ENCODE results near the gene AKAP17A. TPM values are rescaled to one million over a fixed set of nuclear protein-coding genes. Genes with fewer than 3 reads are reported as not detected.

Gene AKAP17A
- total and polyA plus RNA-seq, 9 of the 15 experiments (the other 6 are each of a cell fraction or from before 2014, with no cell fraction given): 1.2 to 29.5 (median 8.2) TPM

- TF ChIP-seq MEIS2 (IDR thresholded peaks at IDR 0.05; ENCODE audit: partially characterized antibody) (peak; percentile 67), STAT5B (CRISPR knock-in tag; IDR thresholded peaks at IDR 0.05) (no peak), KAT8 (IDR thresholded peaks at IDR 0.05; ENCODE audit: low read depth) (no peak), ZEB2 (IDR thresholded peaks at IDR 0.05) (no peak), CCNT2 (IDR thresholded peaks at IDR 0.05; ENCODE audit: borderline replicate concordance, extremely low read depth, insufficient read length, low read depth, low read length) (peak; percentile 56), KDM5B (IDR thresholded peaks at IDR 0.05; ENCODE audit: insufficient replicate concordance, low read depth, low read length) (peak; percentile 68), SIN3B (IDR thresholded peaks at IDR 0.05; ENCODE audit: low read depth) (peak; percentile 81), SNIP1 (IDR thresholded peaks at IDR 0.05; ENCODE audit: low read depth) (no peak), ZNF639 (CRISPR knock-in tag; conservative IDR thresholded peaks at IDR 0.05 in 1 of 2, IDR thresholded peaks at IDR 0.05 in 1 of 2) (peak in 1 of 2 experiments; percentile 84; a peak in 2 of 4 replicates), ZNF444 (CRISPR knock-in tag; IDR thresholded peaks at IDR 0.05) (no peak), ZNF561 (CRISPR knock-in tag; conservative IDR thresholded peaks at IDR 0.05) (no peak), GABPA (tag; conservative IDR thresholded peaks at IDR 0.05; ENCODE audit: low read depth) (peak; percentile 96), JUND (IDR thresholded peaks at IDR 0.05; ENCODE audit: borderline replicate concordance, low read depth, low read length) (peak; percentile 31; the same call in 1 of the 2 replicates), JUND (tag; IDR thresholded peaks at IDR 0.05; ENCODE audit: borderline replicate concordance, low read depth, low read length) (no peak), CBX1 (IDR thresholded peaks at IDR 0.05; ENCODE audit: low read depth) (no peak), KDM4B (IDR thresholded peaks at IDR 0.05; ENCODE audit: borderline replicate concordance in 2 of 2, low read depth in 1 of 2) (0 out of 4 replicates have a peak, but pooled peaks of 1 of the 2 experiments have one; percentile 44), PHTF2 (CRISPR knock-in tag; IDR thresholded peaks at IDR 0.05) (no peak), MAZ (CRISPR knock-in tag; conservative IDR thresholded peaks at IDR 0.05 in 1 of 2, IDR thresholded peaks at IDR 0.05 in 1 of 2) (peak in 1 of 2 experiments; percentile 18; a peak in 1 of 4 replicates), ZNF274 (IDR thresholded peaks at IDR 0.05; ENCODE audit: borderline replicate concordance, low read depth, low read length) (no peak), ZNF347 (CRISPR knock-in tag; IDR thresholded peaks at IDR 0.05; ENCODE audit: low read depth) (no peak), POLR2G (IDR thresholded peaks at IDR 0.05; ENCODE audit: low read depth, low read length) (peak; percentile 87)
- TF ChIP-seq, protein P1, sequence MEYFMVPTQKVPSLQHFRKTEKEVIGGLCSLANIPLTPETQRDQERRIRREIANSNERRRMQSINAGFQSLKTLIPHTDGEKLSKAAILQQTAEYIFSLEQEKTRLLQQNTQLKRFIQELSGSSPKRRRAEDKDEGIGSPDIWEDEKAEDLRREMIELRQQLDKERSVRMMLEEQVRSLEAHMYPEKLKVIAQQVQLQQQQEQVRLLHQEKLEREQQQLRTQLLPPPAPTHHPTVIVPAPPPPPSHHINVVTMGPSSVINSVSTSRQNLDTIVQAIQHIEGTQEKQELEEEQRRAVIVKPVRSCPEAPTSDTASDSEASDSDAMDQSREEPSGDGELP (CRISPR knock-in tag; IDR thresholded peaks at IDR 0.05; ENCODE audit: borderline replicate concordance): peak; percentile 49; the same call in 1 of the 2 replicates
Observed at GRCh38 chrX:1591102-1591862, at the start of gene AKAP17A (continued).
